Thoracic aorta (tissue), 2 donors: ENCODE results near the gene TAPBPL. TPM values are rescaled to one million over a fixed set of nuclear protein-coding genes. Genes with fewer than 3 reads are reported as not detected.
"Not testable (repeated sequence)": the region's sequence is repeated elsewhere in the genome, so short reads cannot be mapped to it uniquely, and the experiment has no call there.

Experiments used
- ATAC-seq: fragments of 150-250 bp; one replicate; pipeline ENCODE4 v1.8.0; 2017; ENCODE audit warnings: low read depth; ENCODE audit not compliant: insufficient number of reproducible peaks, low FRiP score
- DNase-seq: peaks from one replicate; pipeline ENCODE4 v3.0.0-alpha.2; 2020; ENCODE audit warnings: low spot score
- H3K27ac ChIP-seq, 2 donors: fragments of 200-600 bp; sonication (generic); 1 replicate in 1 of 2; 2 replicates in 1 of 2; pipeline ENCODE4 v1.5.1; 2016; ENCODE audit warnings: mild to moderate bottlenecking in 2 of 2, moderate library complexity in 2 of 2
- H3K27me3 ChIP-seq: fragments of 200-600 bp; sonication (generic); replicated peaks from 2 replicates; pipeline ENCODE4 v1.6.0; 2016; ENCODE audit warnings: mild to moderate bottlenecking; ENCODE audit not compliant: insufficient read depth
- H3K36me3 ChIP-seq: fragments of 200-600 bp; sonication (generic); one replicate; pipeline ENCODE4 v1.5.1; 2016
- H3K4me1 ChIP-seq, 2 donors: fragments of 200-600 bp; sonication (generic); 1 replicate in 1 of 2; 2 replicates in 1 of 2; pipeline versions ENCODE4 v1.5.1 to v1.6.0; 2016; ENCODE audit warnings: low read depth in 2 of 2, mild to moderate bottlenecking in 1 of 2; ENCODE audit not compliant: control insufficient read depth in 1 of 2
- H3K4me3 ChIP-seq: fragments of 200-600 bp; sonication (generic); 2 replicates; pipeline ENCODE4 v1.5.1; 2016; ENCODE audit warnings: mild to moderate bottlenecking
- H3K9me3 ChIP-seq: fragments of 200-600 bp; sonication (generic); 2 replicates; pipeline ENCODE4 v1.5.1; 2016
- CTCF ChIP-seq: fragments of 200-600 bp; sonication (generic); IDR thresholded peaks from one replicate; pipeline ENCODE4 v1.5.1; 2019; ENCODE audit warnings: antibody characterized with exemption
- total RNA-seq, 2 donors: library from RNA; depleted of rRNA; stranded (reverse); fragments of >200 nt; gene quantifications; one replicate each; pipeline versions ENCODE4 v1.1.0 to v1.2.3, GENCODE V29; 2016

TAPBPL gene
- total RNA-seq, 2 donors from 2014 or later, result 23.7 to 37.5 TPM

- DNase-seq, result no peak
- no peak for TF ChIP-seq CTCF
- Histone ChIP-seq H3K4me3 (no peak overlapping the region), H3K36me3 (no peaks in the 10 kb centered on the region), H3K27ac (no peak overlapping the region), H3K4me1 (peaks cover 6 to 17% of the 10 kb centered on the region in 2 donors), H3K9me3 (no peaks in the 10 kb centered on the region), H3K27me3 (no peaks in the 10 kb centered on the region)
- ATAC-seq, result no peak
Measured at GRCh38 chr12:6425590-6426531, 26.0 kb upstream of the TAPBPL start.

- DNase-seq (no peak), ATAC-seq (no peak)
- H3K27me3 ChIP-seq, result no peaks in the 10 kb centered on the region
- H3K36me3 ChIP-seq, result no peaks in the 10 kb centered on the region
- no peak overlapping the region for H3K27ac ChIP-seq
- no peaks in the 10 kb centered on the region for H3K9me3 ChIP-seq
- no peak for TF ChIP-seq CTCF
- no peak overlapping the region for H3K4me3 ChIP-seq
- H3K4me1 ChIP-seq, result peaks cover 9 to 25% of the 10 kb centered on the region in 2 donors
Measured at GRCh38 chr12:6426882-6427671, 24.8 kb upstream of the TAPBPL start.

GRCh38 chr12:6427796-6428195 lies 24.0 kb upstream of the TAPBPL start:
- H3K36me3 ChIP-seq, H3K4me3 ChIP-seq, ATAC-seq, H3K27ac ChIP-seq, DNase-seq, H3K27me3 ChIP-seq, H3K9me3 ChIP-seq: not testable (repeated sequence)
- H3K4me1 ChIP-seq, result peaks cover 9 to 25% of the 10 kb centered on the region in 2 donors

GRCh38 chr12:6428326-6428725 lies 23.5 kb upstream of the TAPBPL start:
- no peaks in the 10 kb centered on the region for H3K9me3 ChIP-seq
- ATAC-seq (no peak), DNase-seq (no peak)
- no peaks in the 10 kb centered on the region for H3K27me3 ChIP-seq
- H3K4me3 ChIP-seq, result no peak overlapping the region
- no peak for TF ChIP-seq CTCF
- H3K4me1 ChIP-seq, result peaks cover 9 to 23% of the 10 kb centered on the region in 2 donors
- no peak overlapping the region for H3K27ac ChIP-seq
- H3K36me3 ChIP-seq, result no peaks in the 10 kb centered on the region

GRCh38 chr12:6430124-6430989 lies 21.5 kb upstream of the TAPBPL start:
- peak overlapping the region; percentile 67 for H3K4me3 ChIP-seq
- H3K27ac ChIP-seq, result peak overlapping the region; percentile 82 to 92
- TF ChIP-seq CTCF, result no peak
- no peaks in the 10 kb centered on the region for H3K36me3 ChIP-seq
- no peaks in the 10 kb centered on the region for H3K27me3 ChIP-seq
- no peaks in the 10 kb centered on the region for H3K9me3 ChIP-seq
- DNase-seq (peak; percentile 94), ATAC-seq (peak; percentile 97)
- peaks cover 9 to 16% of the 10 kb centered on the region in 2 donors for H3K4me1 ChIP-seq
